GM19043 (cell line): ENCODE results near the gene C3orf22.

Source experiments
- ATAC-seq: cut with Tn5 transposase; IDR thresholded peaks from one replicate; pipeline ENCODE4 v1.9.1; 2021; ENCODE audit warnings: low read depth; ENCODE audit not compliant: unreplicated experiment

Gene C3orf22

DNA sequence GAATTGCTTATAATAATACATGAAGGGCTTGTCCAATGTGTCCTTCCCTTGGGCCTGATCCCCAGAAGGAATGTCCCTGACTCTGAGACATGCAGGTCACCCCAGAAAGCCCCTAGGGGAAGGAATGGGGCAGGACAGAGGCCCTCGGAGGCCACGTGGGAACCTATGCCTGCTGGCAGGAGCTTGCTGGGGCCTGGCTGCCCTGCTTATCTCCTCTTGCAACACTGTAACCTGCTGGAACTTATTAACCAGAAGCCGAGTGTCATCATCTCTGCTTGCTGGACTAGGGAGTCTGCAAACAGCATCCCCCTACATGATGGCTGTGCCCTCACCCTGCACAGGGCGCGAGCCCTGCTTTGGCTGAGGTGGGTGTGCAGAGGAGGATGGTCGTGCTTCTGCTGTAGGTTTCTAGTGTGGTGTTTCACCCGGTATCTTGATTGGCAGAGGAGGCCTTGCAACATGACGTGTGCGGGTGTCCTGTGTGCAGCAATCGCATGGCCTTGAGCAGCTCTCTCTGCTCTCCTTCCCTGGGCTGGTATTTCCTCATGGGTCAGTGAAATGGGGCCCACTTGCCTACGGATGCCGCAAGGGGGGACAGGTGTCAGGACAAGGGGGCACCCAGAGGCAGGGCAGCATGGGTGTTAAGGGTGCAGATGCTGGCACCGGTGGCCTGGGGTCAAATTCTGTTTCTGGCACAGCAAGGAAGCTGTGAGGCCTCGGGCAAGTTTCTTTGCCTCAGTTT lies 29.8 kb downstream of the C3orf22 start:
- ATAC-seq, result no peak

DNA sequence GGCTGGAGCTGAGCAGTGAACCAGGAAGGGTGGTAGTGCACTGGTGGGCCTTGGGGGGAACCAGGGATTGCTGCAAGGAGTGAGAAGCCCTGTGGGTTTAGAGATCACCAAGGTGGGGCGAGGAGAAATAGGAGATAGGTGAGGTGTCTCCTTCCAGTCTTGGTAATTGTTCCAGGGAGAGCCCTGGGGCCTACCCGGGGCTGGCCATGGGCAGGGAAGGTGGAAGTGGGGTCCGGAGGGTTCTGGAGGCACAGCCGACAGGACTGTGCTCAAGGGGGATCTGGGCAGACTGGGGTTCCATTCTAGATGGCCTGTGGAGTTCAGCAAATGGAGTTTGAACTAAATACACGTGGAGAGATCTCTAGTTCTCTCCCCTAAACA lies 30.3 kb downstream of the C3orf22 start:
- ATAC-seq, result no peak

DNA sequence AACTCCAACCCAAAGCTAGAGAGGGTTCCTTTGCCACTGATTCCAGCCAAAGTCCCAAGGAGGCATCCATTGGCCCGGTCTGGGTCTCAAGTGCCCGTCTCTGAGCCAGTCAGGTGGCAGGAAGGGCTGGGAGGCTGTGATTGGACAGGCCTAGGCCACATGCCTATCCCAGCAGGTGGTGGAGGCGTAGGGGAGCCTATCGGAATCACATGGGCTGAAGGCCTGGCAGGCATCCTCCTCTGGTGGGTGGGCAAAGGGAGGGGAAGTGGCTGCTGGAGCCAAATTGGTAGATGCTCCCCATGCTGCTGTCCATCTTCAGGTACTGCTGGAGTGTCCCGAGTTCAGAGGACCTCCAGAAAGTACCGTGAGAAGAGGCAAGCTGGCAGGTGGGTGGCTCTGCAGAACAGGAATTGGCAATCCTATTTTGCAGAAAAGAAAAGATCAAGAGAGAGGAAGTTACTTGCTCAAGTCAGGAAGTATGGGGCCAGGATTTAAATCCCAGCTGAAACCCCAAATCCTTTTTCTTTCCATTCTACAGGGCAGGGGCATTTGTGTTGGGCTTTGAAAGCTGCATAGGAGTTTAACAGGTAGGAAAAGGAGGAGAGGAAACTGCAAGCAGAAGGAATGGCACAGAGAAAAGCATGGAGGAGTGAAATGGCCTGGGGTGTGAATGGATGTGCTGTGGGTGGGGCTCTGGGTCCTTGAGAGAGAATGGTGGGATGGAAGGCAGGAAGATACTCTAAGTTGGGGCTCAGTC lies 31.1 kb downstream of the C3orf22 start:
- ATAC-seq, result no peak

- no peak for ATAC-seq
Observed at GRCh38 chr3:126527006-126527405, 31.7 kb downstream of the C3orf22 start.

DNA sequence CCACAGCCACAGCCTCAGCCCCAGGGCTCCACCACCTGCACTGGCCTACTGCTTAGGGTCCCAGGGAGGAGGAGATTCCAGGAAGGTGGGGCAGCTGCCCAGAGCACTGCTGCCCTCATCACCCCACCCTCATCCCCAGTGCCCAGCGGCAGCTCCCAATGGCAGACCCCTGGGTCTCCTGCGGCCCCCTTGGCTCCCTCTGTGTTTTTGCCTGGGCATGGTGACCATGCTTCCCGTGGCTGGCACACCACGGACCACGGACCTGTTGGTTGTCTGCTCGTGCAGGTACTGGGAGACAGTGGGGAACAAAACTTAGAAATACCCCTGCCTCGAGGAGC lies 32.1 kb downstream of the C3orf22 start:
- ATAC-seq, result no peak

DNA sequence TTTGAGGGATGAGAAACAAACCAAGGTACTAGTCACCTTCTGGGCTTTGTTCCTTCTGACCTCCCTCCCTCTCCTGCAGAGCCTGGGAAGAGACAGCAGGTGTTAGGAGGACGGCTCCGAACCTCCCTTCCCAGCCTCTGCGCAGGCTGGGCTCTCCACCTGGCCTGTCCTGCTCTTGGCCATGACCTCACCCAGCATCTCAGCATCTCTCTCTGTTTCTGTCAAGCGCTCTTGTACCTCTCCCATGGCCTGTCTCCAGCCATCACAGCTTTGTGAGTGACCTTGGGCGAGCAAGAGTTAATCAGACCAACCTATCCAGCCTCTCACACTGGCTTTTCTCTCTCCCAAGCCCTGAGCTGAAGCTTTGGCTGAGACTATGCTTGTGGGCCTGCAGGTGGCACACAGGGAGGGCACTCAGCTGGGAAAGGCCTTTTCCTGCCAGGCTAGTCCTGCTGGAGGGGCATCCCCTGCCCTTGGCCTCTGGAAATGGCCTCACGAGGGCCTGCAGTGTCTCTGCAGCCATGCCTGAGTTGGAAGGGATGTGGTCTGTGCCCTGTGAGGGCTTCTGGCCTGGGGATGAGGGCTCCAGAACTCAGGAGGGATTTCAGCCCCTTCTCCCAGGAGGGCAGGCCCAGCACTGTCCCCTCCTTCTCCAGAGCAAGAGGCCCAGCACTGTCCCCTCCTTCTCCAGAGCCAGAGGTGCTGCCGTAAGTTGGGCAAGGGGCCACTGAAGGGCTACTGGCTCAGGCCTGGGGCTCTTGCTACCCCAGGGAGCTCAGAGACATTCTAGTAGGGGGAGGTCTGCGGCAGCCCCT lies 32.7 kb downstream of the C3orf22 start:
- ATAC-seq, result no peak

- no peak for ATAC-seq
Observed at GRCh38 chr3:126525091-126525852, 33.5 kb downstream of the C3orf22 start.

DNA sequence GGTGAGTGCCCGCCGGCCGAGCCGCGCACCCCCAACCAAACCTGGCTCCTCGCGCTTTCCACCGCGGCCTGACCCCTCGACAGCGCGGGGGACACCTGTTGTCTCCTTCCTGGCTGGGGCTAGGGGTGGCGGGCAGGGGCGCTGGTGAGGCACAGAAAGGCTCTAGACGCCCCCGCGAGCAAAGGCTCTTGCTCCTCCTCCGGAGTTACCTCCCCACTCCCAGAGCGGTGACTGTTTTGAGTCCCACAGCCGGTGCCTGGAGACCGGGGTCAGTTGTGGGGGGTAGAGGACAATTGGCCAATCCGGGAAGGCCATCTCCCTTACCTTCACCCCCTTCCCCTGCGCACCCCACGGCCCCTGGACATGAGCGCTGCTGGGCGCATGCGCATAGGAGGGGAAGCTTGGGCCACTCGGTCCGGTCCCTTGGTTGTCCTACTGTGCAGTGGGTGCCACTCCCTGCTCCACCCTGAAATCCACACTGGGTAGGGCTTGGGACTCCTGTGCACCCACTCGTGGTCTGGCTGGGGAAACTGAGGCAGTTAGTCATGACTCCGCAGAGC lies 34.2 kb downstream of the C3orf22 start:
- no peak for ATAC-seq

DNA sequence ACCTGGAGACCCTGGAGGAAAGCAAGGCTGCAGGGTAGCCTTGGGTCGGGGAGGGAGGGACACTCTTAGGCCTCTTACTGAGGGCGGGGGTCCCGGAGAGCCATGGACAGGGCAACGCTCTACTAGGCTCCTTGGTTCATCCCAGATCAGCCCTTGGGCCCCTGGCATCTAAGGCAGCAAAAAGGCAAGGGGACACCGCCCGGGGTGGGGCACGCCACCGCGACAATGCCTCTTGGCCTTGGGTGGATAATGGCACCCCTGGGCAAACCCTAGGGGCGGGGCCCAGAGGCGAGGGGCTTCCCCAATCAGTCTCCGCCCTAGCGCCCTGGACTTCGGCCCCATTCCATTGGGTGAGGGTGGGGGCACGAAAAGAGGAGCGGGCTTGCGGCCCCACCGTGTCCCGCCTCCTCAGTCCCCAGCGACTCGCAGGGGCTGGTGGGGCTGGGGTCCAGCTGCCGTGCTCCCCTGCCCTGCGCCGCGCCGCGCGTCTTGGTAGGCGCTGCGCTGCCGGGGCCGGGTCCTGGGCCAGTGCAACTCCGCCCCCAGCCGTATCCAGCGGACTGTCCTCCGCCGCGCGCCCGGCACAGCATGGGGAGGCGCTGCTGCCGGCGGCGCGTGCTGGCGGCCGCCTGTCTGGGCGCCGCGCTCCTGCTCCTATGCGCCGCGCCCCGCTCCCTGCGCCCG lies 34.8 kb downstream of the C3orf22 start, which contains the start of gene CHST13:
TSS of gene CHST13 (plus strand) at position 411 of the 684 bp plus-strand sequence. CDS start at position 589, 178 bp downstream.
- ATAC-seq, result no peak

- no peak for ATAC-seq
Observed at GRCh38 chr3:126522363-126522788, 36.4 kb downstream of the C3orf22 start.

- ATAC-seq, result no peak
Observed at GRCh38 chr3:126521122-126521891, 37.4 kb downstream of the C3orf22 start.

DNA sequence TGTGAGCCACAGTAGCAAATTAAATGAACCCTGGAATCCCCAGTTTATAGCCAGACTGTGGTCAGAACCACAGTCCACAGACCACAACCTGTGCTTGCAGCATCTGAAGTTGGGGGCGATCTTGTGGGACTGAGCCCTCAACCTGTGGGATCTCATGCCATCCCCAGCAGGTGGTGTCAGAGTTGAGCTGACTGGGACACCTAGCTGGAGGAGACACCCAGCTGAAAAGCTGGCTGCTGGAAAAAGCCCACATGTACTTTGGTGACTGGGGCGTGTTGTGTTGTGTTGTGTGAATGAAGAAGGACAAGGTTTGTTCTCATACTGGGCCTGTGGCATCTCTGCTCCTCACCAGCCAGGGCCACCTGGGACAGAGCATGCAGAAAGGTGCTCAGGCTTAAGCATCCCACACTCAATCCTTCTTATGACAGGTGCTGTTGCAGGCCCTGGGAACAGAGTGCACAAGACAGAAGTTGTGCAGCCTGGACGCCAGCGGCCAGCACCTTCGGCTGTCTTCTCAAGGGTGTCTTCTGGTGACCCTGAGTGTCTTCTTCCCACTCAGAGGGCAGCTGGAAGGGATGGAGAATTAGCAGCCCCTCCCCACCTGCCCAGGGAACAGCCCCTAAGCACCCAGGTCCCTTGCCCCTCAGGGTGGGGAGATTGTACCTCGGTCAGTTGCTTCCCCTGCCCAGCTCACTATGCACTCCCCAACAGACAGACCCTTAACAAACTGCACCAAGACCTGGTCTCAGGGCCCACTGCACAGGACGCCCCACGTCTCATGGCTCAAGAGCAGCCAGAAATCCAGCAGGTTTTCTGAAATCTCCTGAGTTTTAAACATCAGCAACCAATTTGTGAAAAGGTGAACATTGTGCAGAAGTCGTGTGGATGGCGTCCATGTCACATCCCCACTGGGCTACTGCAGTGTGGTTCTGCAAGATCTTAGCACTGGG lies 39.0 kb downstream of the C3orf22 start:
- ATAC-seq, result no peak

GRCh38 chr3:126518779-126519177 lies 40.0 kb downstream of the C3orf22 start:
- ATAC-seq, result no peak

DNA sequence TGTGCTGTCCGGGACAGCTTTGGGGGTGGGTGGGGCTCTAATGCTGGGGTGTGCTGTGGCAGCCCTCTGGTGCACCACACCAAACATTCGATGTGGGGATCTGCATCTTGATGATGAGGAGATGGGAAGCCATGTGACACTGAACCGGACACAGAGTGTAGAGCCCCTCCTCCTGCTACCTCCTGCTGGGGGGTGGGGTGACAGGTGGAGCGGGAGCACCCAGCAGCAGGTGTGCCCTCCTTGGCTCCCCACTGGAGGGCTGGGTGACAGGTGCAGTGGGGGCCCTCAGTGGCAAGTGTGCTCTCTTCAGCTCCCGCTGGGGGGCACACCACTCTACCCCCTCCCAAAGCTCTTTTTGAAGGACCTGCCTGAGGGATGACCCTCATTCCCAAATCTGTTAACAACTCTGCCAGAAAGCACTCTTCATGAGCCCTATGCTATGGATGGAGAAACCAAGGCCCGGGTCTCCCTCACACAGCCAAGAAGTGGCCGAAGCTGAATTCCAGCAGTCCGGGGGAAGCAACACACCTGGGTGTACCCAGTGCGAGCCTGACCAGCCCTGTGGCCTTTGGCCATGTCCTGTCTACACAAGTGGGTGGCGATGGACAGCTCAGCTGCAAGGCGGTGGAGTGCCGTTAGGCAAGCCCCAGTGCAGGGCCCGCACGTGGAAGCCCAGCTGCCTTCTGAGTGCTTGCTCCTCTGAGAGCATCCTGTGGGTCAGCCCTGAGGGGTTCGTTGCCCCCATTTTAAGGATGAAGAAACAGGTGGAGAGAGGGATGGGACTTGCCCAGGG lies 40.5 kb downstream of the C3orf22 start:
- no peak for ATAC-seq

GRCh38 chr3:126517291-126517951 lies 41.3 kb downstream of the C3orf22 start, which contains the start of gene UROC1:
Gene UROC1, minus strand, starts transcription at chr3:126517773. Its CDS starts 54 bp downstream, at chr3:126517719.
- no peak for ATAC-seq

GRCh38 chr3:126516936-126517290 lies 41.8 kb downstream of the C3orf22 start:
- no peak for ATAC-seq
